NB4 (cell line): Measurements from ENCODE around the gene HIF1A.

Experiments
- DNase-seq: peaks from one replicate; pipeline ENCODE4 v3.0.0; 2010; ENCODE audit warnings: low read depth
- H3K4me3 ChIP-seq: one replicate; pipeline ENCODE4 v1.5.1; 2011; ENCODE audit warnings: mild to moderate bottlenecking, low read depth, low read length, moderate library complexity
- MAX ChIP-seq: IDR thresholded peaks from 2 replicates; pipeline ENCODE4 v1.6.1; 2011; ENCODE audit warnings: low read depth, low read length
- MYC ChIP-seq: IDR thresholded peaks from 2 replicates; pipeline ENCODE4 v1.6.1; 2011; ENCODE audit warnings: low read depth, low read length
- POLR2A ChIP-seq: IDR thresholded peaks from 2 replicates; pipeline ENCODE4 v1.6.1; 2011; ENCODE audit warnings: mild to moderate bottlenecking; ENCODE audit not compliant: insufficient read length; ENCODE audit errors: extremely low read depth
- TF ChIP-seq, protein P1 (sequence below): IDR thresholded peaks from one replicate; pipeline ENCODE4 v1.5.1; 2012; ENCODE audit warnings: low read depth, low read length

The HIF1A gene

DNA sequence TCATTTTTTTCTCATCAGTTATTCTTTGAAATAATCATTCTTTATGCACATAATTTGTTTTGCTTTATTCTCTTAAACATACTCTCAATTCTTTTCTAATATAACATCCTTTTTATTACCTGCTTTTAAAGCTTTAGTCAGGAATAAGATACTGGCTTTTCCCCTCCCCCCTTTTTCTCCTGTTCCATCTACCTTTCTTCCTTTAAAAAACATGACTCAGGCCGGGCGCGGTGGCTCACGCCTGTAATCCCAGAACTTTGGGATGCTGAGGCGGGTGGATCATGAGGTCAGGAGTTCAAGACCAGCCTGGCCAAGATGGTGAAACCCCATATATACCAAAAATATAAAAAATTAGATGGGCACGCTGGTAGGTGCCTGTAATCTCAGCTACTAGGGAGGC, 25.4 kb downstream of the HIF1A start:
- no peak overlapping the region for H3K4me3 ChIP-seq
- TF ChIP-seq MAX (no peak), POLR2A (no peak), MYC (no peak)
- TF ChIP-seq, protein P1, sequence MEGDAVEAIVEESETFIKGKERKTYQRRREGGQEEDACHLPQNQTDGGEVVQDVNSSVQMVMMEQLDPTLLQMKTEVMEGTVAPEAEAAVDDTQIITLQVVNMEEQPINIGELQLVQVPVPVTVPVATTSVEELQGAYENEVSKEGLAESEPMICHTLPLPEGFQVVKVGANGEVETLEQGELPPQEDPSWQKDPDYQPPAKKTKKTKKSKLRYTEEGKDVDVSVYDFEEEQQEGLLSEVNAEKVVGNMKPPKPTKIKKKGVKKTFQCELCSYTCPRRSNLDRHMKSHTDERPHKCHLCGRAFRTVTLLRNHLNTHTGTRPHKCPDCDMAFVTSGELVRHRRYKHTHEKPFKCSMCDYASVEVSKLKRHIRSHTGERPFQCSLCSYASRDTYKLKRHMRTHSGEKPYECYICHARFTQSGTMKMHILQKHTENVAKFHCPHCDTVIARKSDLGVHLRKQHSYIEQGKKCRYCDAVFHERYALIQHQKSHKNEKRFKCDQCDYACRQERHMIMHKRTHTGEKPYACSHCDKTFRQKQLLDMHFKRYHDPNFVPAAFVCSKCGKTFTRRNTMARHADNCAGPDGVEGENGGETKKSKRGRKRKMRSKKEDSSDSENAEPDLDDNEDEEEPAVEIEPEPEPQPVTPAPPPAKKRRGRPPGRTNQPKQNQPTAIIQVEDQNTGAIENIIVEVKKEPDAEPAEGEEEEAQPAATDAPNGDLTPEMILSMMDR: no peak
- no peak for DNase-seq

- TF ChIP-seq POLR2A (no peak), MAX (no peak), MYC (no peak)
- TF ChIP-seq, protein P1: no peak
- H3K4me3 ChIP-seq: no peak overlapping the region
- no peak for DNase-seq
Observed at GRCh38 chr14:61724133-61724532, 28.8 kb downstream of the HIF1A start.

- TF ChIP-seq MAX (no peak), MYC (no peak), POLR2A (no peak)
- TF ChIP-seq, protein P1: no peak
- no peak for DNase-seq
- no peak overlapping the region for H3K4me3 ChIP-seq
Observed at GRCh38 chr14:61726778-61727658, 31.7 kb downstream of the HIF1A start.

DNA sequence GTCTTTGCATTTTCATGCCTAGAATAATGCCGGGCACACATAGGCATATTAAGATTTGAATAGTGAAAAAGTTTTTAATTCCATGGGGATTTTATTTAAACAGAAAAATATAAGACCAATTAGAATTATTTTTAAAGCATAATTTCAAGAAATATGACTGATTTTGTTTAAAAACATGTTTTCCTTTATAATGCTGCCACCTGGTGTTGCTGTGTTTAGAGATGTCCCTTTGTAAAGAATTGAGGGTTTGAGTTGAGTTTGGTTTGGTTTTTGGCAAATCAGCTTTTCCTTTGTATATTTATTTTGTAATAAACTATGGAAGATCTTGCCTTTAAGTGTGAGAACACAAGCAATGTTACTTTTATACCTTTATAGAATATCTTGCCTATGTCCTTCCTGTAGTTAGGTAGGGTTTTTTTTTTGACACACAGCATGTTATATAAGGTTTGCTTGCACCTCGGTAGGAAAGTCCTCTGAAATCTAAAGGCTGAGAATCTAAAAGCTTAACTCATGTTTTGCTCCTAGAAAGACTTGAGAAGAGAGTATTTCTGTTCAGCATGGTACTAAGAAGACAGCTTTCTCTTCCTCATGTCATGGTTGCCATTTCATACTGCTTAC, 35.6 kb downstream of the HIF1A start:
- H3K4me3 ChIP-seq: no peak overlapping the region
- no peak for TF ChIP-seq POLR2A
- TF ChIP-seq, protein P1: no peak
- TF ChIP-seq MAX: no peak
- TF ChIP-seq MYC: no peak
- DNase-seq: peak; percentile 28

- TF ChIP-seq MAX (no peak), MYC (no peak), POLR2A (no peak)
- TF ChIP-seq, protein P1: no peak
- DNase-seq: no peak
- no peak overlapping the region for H3K4me3 ChIP-seq
Observed at GRCh38 chr14:61733972-61734371, 38.7 kb downstream of the HIF1A start.
